Vagina (tissue), 2 donors: ENCODE measurements around the gene ANXA10.

Source experiments
- CTCF ChIP-seq, 3 experiments: fragments of 450-650 bp in 2 of 3; fragments of 200-600 bp in 1 of 3; sonication (generic) in 1 of 3; IDR thresholded peaks; one replicate each; pipeline ENCODE4 v1.5.1; 2017 to 2019; ENCODE audit warnings: antibody characterized with exemption in 3 of 3, mild to moderate bottlenecking in 2 of 3, moderate library complexity in 2 of 3
- POLR2A ChIP-seq, 2 donors: fragments of 450-650 bp; IDR thresholded peaks; one replicate each; pipeline ENCODE4 v1.6.1; 2017; ENCODE audit warnings: antibody characterized with exemption in 2 of 2, mild to moderate bottlenecking in 2 of 2, moderate library complexity in 2 of 2
- POLR2AphosphoS5 ChIP-seq, 2 donors: sonication (generic); formaldehyde crosslinking; IDR thresholded peaks; one replicate each; pipeline ENCODE4 v1.9.0; 2017; ENCODE audit warnings: antibody characterized with exemption in 2 of 2, mild to moderate bottlenecking in 2 of 2, low read depth in 1 of 2; ENCODE audit not compliant: insufficient read depth in 1 of 2

GRCh38 chr4:168197926-168198325 lies 105.6 kb downstream of the ANXA10 start:
- TF ChIP-seq POLR2A (IDR thresholded peaks at IDR 0.05) (no peak), CTCF (IDR thresholded peaks at IDR 0.05) (no peak), POLR2AphosphoS5 (IDR thresholded peaks at IDR 0.05; ENCODE audit: insufficient read depth in 1 of 2, low read depth in 1 of 2) (no peak)
